ENCODE results near the gene SYTL3.

The SYTL3 gene

GRCh38 chr6:158608221-158608620, 41.6 kb upstream of the SYTL3 start:
- no peaks in the 10 kb centered on the region for H3K27me3 ChIP-seq (ENCODE audit: insufficient read depth, low read length, poor library complexity)
- H3K4me1 ChIP-seq (ENCODE audit: insufficient read depth, low read length): no peaks in the 10 kb centered on the region
- H3K4me3 ChIP-seq (ENCODE audit: low read depth in 1 of 2, low read length in 2 of 2): no peak overlapping the region
- H3K9me3 ChIP-seq (ENCODE audit: insufficient read depth, low read length, severe bottlenecking): no peaks in the 10 kb centered on the region
- DNase-seq (no peak), ATAC-seq (ENCODE audit: insufficient read depth, low read depth) (no peak)
- H3K79me2 ChIP-seq (ENCODE audit: insufficient read depth, low read length): no peaks in the 10 kb centered on the region
- H3K36me3 ChIP-seq (ENCODE audit: insufficient read depth, low read length): peaks cover 90% of the 10 kb centered on the region
- H4K20me1 ChIP-seq (ENCODE audit: insufficient read depth, low read length): peaks cover 5% of the 10 kb centered on the region; the same call in 1 of the 2 replicates
- H3K27ac ChIP-seq (ENCODE audit: low read length): no peak overlapping the region
- no peak overlapping the region for H2AFZ ChIP-seq (ENCODE audit: low read depth, low read length)
- no peak overlapping the region for H3K9ac ChIP-seq (ENCODE audit: low read depth, low read length)
- TF ChIP-seq CTCF (IDR thresholded peaks at IDR 0.05; ENCODE audit: borderline replicate concordance, extremely low read depth, low read length, poor library complexity, severe bottlenecking) (no peak), EZH2 (IDR thresholded peaks at IDR 0.05; ENCODE audit: borderline replicate concordance, low read depth, low read length, severe bottlenecking) (no peak)
- H3K4me2 ChIP-seq (ENCODE audit: insufficient read depth, low read length): no peak overlapping the region

GRCh38 chr6:158609455-158610155, 40.2 kb upstream of the SYTL3 start:
- peaks cover 90% of the 10 kb centered on the region for H3K36me3 ChIP-seq (ENCODE audit: insufficient read depth, low read length)
- no peak overlapping the region for H2AFZ ChIP-seq (ENCODE audit: low read depth, low read length)
- no peak overlapping the region for H3K4me3 ChIP-seq (ENCODE audit: low read depth in 1 of 2, low read length in 2 of 2)
- H4K20me1 ChIP-seq (ENCODE audit: insufficient read depth, low read length): no peaks in the 10 kb centered on the region
- no peaks in the 10 kb centered on the region for H3K4me1 ChIP-seq (ENCODE audit: insufficient read depth, low read length)
- H3K27me3 ChIP-seq (ENCODE audit: insufficient read depth, low read length, poor library complexity): no peaks in the 10 kb centered on the region
- H3K9me3 ChIP-seq (ENCODE audit: insufficient read depth, low read length, severe bottlenecking): no peaks in the 10 kb centered on the region
- no peak overlapping the region for H3K27ac ChIP-seq (ENCODE audit: low read length)
- DNase-seq (no peak), ATAC-seq (ENCODE audit: insufficient read depth, low read depth) (no peak)
- no peak overlapping the region for H3K9ac ChIP-seq (ENCODE audit: low read depth, low read length)
- TF ChIP-seq CTCF (IDR thresholded peaks at IDR 0.05; ENCODE audit: borderline replicate concordance, extremely low read depth, low read length, poor library complexity, severe bottlenecking) (no peak), EZH2 (IDR thresholded peaks at IDR 0.05; ENCODE audit: borderline replicate concordance, low read depth, low read length, severe bottlenecking) (no peak)
- H3K4me2 ChIP-seq (ENCODE audit: insufficient read depth, low read length): no peak overlapping the region
- H3K79me2 ChIP-seq (ENCODE audit: insufficient read depth, low read length): no peaks in the 10 kb centered on the region

- H4K20me1 ChIP-seq (ENCODE audit: insufficient read depth, low read length): no peaks in the 10 kb centered on the region
- H3K4me2 ChIP-seq (ENCODE audit: insufficient read depth, low read length): no peak overlapping the region
- no peak overlapping the region for H3K9ac ChIP-seq (ENCODE audit: low read depth, low read length)
- H3K4me1 ChIP-seq (ENCODE audit: insufficient read depth, low read length): no peaks in the 10 kb centered on the region
- TF ChIP-seq CTCF (IDR thresholded peaks at IDR 0.05; ENCODE audit: borderline replicate concordance, extremely low read depth, low read length, poor library complexity, severe bottlenecking) (no peak), EZH2 (IDR thresholded peaks at IDR 0.05; ENCODE audit: borderline replicate concordance, low read depth, low read length, severe bottlenecking) (no peak)
- no peak for DNase-seq
- H3K36me3 ChIP-seq (ENCODE audit: insufficient read depth, low read length): peaks cover 89% of the 10 kb centered on the region
- no peak overlapping the region for H2AFZ ChIP-seq (ENCODE audit: low read depth, low read length)
- no peak for ATAC-seq (ENCODE audit: insufficient read depth, low read depth)
- no peak overlapping the region for H3K4me3 ChIP-seq (ENCODE audit: low read depth in 1 of 2, low read length in 2 of 2)
- H3K27me3 ChIP-seq (ENCODE audit: insufficient read depth, low read length, poor library complexity): no peaks in the 10 kb centered on the region
- no peaks in the 10 kb centered on the region for H3K79me2 ChIP-seq (ENCODE audit: insufficient read depth, low read length)
- no peaks in the 10 kb centered on the region for H3K9me3 ChIP-seq (ENCODE audit: insufficient read depth, low read length, severe bottlenecking)
- H3K27ac ChIP-seq (ENCODE audit: low read length): no peak overlapping the region
These were observed 39.4 kb upstream of the SYTL3 start for GRCh38 chr6:158610319-158610968.
